MM.1S (cell line): Measurements from ENCODE around the gene OLFM3.

Experiments used
- CTCF ChIP-seq: fragments of 300-600 bp; sonication (generic); IDR thresholded peaks from 2 replicates; pipeline ENCODE4 v1.5.1; 2016; ENCODE audit warnings: antibody characterized with exemption, low read length, mixed read lengths
- EZH2 ChIP-seq: fragments of 300-600 bp; sonication (generic); optimal IDR thresholded peaks from 2 replicates; pipeline ENCODE3; 2017; ENCODE audit warnings: low read depth, mild to moderate bottlenecking, antibody characterized with exemption, low read length, mixed read lengths
- EZH2phosphoT487 ChIP-seq: fragments of 300-600 bp; sonication (generic); IDR thresholded peaks from 2 replicates; pipeline ENCODE4 v1.6.1; 2018; ENCODE audit warnings: antibody characterized with exemption, low read length

- TF ChIP-seq CTCF (no peak), EZH2phosphoT487 (no peak), EZH2 (no peak)
Observed at GRCh38 chr1:101964708-101965107, 32.0 kb downstream of the OLFM3 start.
